Smooth muscle cell of the brain vasculature (primary cell): ENCODE measurements around the gene CYCS.
"Not testable (repeated sequence)": the region's sequence is repeated elsewhere in the genome, so short reads cannot be mapped to it uniquely, and the experiment has no call there.

ENCODE experiments used
- DNase-seq: peaks from one replicate; pipeline ENCODE4 v3.0.0-alpha.2; 2012; ENCODE audit warnings: low read depth, low spot score

CYCS gene

DNA sequence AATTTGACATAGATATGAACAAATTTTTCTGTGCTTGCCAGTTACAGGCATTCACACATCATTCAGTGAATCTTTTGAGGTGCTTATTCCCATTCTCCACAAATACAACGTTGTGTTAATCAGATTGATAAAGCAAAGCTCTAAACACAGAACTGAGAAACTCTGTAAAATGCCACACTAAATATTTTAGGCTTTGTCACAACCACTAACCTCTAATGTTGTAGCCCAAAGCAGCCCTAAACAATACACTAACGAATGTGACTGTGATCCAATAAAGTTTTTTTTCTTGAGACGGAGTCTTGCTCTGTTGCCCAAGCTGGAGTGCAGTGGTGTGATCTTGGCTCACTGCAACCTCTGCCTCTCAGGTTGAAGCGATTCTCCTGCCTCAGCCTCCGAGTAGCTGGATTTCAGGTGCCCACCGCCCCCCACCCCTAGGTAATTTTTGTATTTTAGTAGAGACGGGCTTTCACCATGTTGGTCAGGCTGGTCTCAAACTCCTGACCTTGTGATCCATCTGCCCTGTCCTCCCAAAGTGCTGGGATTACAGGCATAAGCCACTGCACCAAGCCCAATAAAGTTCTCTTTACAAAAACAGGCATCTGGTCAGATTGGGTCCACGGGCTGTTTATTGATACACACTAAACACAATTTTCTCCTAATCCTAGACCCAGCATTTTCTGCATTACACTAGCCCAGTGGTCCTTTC is 6.9 kb downstream of the CYCS start:
- DNase-seq, result no peak

DNA sequence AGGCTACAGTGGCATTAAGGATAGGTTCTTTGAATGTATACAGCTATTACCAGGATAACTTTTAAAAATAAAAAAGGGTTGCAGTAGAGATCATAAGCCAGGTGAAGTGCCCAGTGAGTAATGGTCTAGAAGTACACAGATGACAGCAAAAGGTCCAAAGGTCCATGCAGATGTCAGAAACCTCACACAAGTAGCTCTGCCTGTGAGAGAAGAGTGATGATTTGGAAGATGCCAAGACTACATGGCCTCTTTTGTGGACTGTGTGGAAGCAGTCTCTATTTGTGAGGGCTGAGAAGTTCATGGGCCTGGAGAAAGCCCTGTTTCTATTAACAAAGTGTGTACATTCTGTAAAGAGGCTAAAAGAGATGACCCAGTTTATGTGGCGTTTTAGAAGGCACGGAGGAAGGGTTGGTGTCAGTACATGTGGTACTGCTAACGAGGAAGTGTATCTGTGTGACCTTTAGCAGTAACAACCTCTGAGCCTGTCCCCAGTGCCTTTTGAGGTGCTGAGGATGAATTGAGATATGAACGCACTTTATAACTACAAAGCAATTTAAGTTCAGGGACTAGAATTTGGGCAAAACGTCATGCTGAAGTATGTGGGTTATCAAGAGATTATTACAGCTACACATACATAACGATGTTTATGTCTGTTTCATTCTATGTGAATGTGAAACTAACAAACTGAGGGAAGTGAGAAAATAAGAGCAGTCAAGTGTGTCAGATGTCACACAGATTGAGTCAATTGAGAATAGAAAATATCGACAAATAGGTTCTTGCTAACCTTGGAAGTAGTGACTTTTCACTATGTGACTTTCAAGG is 7.6 kb downstream of the CYCS start:
- no peak for DNase-seq

DNA sequence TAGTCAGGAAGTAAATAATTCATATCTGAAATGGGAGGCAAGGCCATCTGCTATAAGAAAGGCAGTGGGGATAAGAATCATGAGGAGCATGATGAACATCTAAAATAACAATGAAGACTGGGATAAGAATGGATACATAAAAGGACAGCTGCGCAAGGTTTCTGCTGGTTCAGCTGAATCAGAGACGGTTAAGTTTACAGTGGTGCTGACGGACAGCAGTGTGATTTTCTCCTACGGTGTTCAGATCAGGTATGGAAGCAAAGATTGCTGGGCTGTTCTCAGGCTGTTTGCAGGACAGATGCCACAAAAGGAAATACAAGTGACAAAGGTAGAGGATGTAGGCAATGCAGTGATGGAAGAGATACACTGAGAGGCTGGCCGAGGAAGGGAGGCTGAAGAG is 8.4 kb downstream of the CYCS start:
- DNase-seq, result no peak

DNA sequence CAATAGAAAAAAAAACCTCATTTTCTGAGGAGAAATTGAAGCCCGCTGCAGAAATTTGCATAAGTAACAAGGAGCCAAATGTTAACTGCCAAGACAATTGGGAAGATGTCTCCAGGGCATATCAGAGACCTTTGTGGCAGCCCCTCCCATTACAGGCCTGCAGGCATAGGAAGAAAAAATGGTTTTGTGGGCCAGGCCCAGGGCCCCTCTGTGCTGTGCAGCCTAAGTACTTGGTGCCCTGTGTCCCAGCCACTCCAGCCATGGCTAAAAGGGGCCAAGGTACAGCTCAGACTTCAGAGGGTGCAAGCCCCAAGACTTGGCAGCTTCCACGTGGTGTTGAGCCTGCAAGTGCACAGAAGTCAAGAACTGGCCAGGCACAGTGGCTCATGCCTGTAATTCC is 14.5 kb downstream of the CYCS start:
- DNase-seq, result not testable (repeated sequence)

DNA sequence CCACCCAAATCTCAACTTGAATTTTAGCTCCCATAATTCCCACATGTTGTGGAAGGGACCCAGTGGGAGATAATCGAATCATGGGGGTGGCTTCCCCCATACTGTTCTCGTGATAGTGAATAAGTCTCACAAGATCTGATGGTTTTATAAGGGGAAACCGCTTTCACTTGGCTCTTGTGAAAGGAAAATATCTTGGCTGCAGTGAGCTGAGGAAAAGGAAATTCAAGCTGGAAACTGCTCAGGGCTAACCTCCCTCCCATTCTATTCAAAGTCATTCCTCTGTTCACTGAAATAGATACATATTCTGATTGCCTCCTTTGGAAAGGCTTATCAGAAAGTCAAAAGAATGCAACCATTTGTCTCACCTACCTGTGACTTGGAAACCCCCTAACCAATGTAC is 15.8 kb downstream of the CYCS start:
- no peak for DNase-seq

DNA sequence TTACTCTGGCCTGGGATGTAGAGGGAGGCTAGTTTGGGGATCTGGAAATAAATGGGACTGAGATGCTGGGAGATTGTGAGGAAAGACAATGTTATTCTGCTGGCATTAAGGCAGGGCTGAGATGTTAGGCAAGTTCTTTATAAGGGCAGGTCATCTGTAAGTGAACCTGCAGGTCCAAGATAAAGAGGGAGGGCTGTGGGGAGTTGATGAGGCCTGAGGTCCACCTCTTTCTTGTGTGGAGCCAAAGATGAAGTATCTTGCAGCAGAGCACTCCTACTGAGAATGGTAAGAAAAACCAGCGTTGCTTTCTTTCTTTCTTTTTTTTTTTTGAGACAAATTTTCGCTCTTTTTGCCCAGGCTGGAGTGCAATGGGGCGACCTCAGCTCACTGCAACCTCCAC is 19.1 kb downstream of the CYCS start:
- DNase-seq, result no peak

DNA sequence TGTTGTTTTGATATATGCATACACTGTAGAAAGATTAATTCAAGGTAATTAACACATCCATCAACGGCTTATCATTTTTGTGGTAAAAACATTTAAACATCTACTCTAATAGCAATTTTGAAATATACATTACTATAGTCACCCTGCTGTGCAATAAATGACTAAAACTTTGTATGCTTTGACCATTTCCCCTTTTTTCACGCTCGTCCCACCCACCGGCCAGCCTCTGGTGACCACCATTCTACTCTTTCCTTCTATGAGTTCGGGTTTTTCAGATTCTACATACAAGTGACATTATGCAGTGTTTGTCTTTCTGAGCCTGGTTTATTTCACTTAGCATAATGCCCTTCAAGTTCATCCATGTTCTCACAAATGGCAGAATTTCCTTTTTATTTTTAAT is 21.3 kb downstream of the CYCS start:
- DNase-seq, result no peak

DNA sequence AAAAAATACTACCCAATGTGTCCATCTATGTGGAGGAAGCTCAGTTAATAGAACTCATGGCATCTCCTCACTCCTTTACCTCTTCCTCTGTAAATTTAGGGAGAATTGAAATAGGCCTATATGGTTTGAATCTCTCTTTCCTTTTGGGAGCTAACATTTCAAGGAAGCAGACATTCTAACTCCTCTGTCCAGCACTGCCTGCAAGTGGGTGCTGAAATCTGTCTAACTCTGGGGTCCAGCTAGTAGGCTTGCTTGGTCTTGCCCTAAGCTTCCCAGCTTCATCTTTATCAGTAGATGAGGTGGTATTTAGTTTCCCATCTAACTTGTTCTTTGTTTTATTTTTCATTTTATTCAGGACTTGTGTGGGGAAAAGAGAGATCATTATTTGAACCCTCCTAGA is 23.2 kb downstream of the CYCS start:
- DNase-seq, result no peak

DNA sequence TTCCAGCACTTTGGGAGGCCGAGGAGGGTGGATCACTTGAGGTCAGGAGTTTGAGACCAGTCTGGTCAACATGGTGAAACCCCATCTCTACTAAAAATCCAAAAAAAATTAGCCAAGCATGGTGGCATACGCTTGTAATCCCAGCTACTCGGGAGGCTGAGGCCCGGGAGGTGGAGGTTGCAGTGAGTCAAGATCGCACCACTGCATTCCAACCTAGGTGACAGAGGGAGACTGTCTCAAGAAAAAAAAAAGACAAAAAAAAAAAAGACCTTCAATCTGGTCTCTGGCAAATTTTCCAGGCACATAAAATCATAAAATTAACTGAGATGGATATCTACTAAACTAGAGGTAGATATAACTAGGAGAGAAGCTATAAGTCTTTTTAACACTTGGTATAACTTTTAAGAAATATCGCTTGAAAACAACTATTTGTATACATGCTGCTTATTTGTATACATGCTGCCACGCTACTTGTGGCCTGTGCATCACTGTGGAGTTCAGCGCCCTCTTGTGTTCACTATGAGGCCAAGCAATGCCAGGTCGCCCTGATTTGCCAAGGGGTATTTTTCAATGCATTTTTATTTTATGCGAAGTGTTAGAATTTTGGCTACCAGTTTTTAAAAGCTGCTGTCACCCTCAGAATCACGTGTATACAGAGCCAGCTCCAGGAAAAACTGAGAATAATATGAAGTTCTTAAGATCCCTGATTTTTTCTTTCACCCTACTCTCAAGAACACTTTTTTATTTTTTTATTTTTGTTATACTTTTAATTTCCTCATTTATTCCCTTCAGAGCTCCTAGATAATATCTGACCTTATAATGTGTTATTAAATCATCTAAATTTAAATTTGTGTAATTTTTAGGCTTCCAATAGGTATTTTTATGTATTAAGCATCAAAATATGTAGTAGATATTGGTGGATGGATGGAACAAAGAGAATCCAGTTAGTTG is 26.7 kb downstream of the CYCS start:
- peak; percentile 23 for DNase-seq

DNA sequence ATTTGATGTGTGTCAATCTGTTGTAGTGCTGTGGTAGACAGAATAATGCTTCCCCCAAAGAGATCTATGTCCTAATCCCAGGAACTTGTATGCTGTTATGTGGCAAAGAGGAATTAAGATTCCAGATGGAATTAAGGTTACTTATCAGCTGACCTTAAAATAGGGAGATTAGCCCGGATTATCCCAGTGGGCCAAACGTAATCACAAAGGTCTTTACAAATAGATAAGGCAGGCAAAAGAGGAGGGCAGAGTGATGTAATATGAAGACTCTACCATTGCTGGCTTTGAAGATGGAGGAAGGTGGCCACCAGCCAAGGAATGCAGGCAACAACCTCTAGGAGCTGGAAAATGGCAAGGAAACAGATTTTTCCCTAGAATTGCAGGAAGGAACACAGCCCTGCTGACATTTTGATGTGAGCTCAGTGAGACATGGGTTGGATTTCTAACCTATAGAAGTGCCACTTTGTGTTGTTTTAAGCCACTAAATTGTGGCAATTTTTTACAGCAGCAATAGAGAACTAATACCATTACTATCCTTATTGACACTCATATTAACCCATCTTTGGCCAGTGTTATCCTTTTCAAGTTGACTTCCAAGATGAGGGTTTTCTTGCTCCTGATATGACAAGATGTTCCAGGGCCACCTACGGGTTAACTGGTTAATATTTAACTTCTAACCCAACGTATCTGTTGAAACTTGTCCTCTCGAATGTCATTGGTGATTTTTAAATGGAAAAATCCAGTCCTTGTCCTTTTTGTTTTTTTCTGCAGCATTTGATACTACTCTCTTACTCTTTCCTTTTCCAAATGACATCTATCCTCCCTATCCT is 29.3 kb downstream of the CYCS start:
- no peak for DNase-seq

DNA sequence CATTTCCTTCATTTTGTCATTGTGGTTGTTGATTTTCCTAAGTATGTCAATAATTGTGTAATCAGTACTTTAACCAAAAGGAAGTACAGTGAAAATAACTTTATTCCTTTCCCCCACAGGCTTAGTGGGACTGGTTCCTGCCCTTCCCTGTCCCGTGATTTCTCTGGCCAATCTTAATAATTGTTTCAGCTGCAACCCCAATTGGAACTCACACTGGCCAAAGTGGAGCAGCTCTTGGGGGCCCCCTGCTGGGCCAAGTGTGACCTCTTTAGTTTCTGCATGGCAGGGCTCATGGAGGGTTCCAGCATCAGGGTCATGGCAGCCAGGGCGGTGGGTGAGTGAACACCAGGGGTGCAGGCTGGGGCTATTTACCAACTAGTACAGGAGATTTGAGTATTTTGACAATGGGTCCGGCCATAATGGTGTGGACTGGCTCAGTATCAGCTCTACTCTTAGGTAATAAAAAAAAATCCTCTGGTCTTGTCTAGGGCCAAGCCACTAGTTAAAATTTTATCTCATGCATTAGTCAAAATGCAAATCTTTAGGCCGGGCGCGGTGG is 31.7 kb downstream of the CYCS start:
- peak; percentile 21 for DNase-seq

DNA sequence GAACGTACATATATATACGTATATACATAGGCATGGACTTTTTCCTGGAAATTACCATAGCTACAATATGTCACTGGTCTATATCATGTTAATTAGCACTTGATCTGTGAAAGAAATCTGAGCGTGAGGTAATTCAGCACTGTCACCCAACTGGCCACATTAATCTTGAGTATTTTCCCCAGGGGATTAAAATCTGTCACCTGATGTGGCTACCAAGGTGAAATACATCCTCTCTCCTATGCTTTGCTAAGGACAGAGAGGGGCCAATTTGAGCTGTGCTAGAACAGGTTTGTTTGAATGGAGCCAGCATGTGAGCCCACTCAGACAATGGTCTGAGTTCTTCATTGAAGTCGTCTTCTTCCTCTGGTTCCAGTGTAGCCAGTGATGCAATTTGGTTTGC is 33.3 kb downstream of the CYCS start:
- DNase-seq, result no peak

DNA sequence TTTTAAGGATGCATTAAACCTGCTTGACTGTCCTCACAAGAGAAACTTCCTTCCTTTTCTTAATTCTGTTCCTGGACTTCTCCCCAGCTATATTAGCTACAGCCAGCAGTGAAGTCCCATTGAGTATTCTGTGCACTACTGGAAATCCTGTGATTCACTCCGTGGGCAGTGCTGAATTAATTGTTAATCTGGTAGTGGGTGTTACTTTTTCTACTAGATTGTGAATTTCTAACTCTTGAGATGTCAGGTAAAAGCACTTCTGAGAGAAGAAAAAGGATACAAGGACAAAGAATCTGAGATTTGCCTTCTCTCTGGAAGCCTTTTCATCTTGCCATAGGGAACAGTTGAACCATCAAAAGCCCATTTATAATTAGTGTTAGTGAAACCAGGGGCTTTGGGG is 33.9 kb downstream of the CYCS start:
- DNase-seq, result no peak

DNA sequence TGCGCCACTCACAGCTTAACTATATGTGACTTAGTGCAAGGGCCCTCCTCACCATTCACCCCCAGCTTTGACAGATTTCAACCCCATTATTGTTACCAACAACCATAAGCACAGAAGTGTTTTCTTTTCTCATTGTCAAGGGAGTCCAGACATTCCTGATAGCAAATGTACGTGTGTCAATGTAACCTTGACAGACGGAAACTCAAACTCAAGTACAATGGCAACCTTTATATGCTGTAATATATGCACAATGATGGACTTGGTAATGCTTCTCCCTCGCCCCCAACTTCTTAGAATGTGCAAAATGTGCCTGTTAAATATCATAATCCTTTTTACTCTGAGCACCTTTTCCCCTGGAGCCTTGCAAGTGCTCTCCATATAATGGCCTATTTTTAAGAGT is 34.7 kb downstream of the CYCS start:
- DNase-seq, result no peak

DNA sequence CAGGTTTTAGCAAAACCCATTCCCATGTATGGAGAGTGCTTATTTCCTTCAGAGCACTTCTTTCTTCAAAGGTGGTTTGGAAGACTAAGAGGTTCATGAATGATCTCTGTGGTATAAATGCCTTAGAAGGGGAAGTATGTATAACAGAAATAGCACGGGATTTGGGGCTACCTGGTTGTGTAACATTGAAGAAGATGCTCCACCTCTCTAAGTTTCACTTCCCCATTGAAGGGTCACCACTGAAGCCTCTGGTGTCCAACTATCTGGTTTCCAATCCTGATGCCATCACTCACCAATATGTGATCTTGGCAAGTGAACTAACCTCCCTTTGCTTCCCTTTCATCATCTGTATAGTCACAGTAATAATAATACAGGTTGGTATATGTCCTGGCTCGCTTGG is 37.2 kb downstream of the CYCS start:
- no peak for DNase-seq

DNA sequence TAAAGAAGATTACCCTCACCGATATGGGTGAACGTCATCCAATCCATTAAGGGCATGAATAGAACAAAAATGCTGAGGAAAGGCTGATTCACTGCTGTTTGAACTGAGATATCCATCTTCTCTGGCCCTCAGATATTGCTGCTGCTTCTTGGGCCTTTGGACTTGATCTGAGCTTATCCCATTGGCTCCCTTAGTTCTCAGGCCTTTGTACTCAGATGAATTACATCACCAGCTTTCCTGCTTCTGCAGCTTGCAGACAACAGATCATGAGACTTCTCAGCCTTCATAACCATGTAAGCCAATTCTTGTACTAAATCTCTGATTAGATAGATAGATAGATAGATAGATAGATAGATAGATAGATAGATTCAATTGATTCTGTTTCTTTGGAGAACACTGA is 40.2 kb downstream of the CYCS start:
- no peak for DNase-seq

DNA sequence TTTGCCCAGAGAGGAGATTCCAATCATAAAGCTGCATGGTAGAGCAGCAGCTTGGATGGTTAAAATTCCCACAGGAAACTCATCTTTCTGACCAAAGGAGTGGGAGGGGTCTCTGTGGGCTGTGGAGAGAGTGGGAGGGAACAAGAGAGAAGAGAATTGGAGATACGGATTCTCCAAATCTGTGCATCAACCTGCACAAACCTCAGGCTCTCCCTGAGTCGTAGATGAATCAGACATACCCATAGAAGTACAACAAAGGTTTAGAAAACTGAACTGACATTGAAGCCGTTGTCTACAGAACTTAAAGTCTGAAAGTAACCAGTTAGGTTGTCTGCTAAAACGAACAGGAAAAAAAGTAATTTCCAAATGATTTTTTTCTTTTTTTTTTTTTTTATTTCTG is 41.9 kb downstream of the CYCS start:
- no peak for DNase-seq

DNA sequence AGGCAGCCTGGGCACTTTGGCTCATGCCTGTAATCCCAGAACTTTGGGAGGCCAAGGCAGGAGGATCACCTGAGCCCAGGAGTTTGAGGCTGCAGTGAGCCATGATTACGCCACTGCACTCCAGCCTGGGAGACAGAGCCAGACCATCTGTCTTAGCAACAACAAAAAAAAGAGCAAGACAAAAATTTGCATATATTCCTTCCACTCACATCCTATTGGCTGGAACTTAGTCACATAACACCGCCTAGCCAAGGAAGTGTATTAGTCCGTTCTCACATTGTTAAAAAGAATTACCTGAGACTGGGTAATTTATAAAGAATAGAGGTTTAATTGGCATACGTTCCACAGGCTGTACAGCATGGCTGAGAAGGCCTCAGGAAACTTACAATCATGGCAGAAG is 43.0 kb downstream of the CYCS start:
- not testable (repeated sequence) for DNase-seq

DNA sequence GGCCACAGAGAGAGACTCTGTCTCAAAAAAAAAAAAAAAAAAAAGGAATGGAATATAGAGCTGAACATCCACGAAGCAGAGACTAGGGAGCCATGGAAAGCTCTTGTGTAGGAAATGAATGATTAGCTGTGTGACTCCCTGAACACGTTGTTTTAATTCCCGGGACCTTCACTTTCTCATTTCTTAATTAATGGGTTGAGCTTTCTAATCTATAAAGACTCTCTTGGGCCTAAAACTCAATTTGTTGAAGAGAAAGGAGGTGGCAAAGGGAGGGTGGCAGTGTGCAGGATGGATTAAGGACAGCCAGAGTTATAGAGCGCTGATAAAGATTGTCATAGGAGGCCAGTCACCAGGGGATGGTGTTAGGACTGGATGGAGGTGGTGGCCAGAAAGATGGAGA is 48.0 kb downstream of the CYCS start:
- no peak for DNase-seq

DNA sequence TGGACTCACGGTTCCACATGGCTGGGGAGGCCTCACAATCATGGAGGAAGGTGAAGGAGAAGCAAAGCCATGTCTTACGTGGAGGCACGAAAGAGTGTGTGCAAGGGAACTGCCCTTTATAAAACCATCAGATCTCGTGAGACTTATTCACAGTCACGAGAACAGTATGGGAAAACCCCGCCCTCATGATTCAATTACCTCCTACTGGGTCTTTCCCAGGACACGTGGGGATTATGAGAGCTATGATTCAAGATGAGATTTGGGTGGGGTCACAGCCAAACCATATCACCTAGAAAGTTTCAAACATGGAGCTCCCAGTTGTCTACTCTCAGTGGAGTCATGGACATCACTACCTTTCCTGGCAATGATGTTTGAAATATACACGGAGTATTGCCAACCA is 49.6 kb downstream of the CYCS start:
- DNase-seq, result no peak

DNA sequence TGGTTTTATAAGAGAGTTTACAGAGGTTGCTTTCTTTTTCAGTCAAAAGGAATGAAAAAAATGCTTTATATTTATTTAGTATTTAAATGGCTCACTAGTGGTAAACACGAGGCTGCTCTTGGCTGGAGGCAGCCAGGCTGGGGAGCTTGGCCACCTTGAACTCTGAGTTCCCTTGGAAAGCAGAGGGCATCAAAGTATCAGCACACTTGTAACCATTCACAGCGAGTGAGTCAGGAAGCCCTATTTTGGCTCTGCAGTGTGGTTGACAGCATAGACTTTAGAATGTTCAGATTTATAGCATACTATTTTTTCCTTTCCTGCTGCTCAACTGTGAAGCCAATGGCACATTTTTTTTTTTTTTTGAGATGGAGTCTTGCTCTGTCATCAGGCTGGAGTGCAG is 51.6 kb downstream of the CYCS start:
- no peak for DNase-seq
